HepG2 (cell line): ENCODE measurements around the gene CYP21A2. TPM values are rescaled to one million over a fixed set of nuclear protein-coding genes. Genes with fewer than 3 reads are reported as not detected.

Experiments
- AKNA ChIP-seq: sonication (generic); formaldehyde crosslinking; IDR thresholded peaks from 2 replicates; pipeline ENCODE4 v1.4.0; 2020; ENCODE audit warnings: missing genetic modification reagents, borderline replicate concordance
- CBX2 ChIP-seq, 2 experiments: fragments of 200-600 bp in 1 of 2; sonication (generic); formaldehyde crosslinking in 1 of 2; IDR thresholded peaks; 2 replicates each; pipeline versions ENCODE4 v1.7.0 to v1.8.1; 2018 to 2022; ENCODE audit warnings: low read depth in 2 of 2, low read length in 1 of 2, mild to moderate bottlenecking in 1 of 2, missing genetic modification reagents in 1 of 2
- GATAD2A ChIP-seq: IDR thresholded peaks from 2 replicates; pipeline ENCODE4 v1.6.1; 2016
- MED1 ChIP-seq: sonication (generic); formaldehyde crosslinking; IDR thresholded peaks from 2 replicates; pipeline ENCODE4 v1.4.0; 2020; ENCODE audit warnings: missing genetic modification reagents
- MLLT10 ChIP-seq: sonication (generic); formaldehyde crosslinking; IDR thresholded peaks from 2 replicates; pipeline ENCODE4 v1.4.0; 2020; ENCODE audit warnings: missing genetic modification reagents
- MYC ChIP-seq: sonication (generic); formaldehyde crosslinking; IDR thresholded peaks from 2 replicates; pipeline ENCODE4 v1.9.0; 2021; ENCODE audit warnings: missing genetic modification reagents, borderline replicate concordance
- ZBTB7A ChIP-seq: sonication (generic); formaldehyde crosslinking; IDR thresholded peaks from 2 replicates; pipeline ENCODE4 v1.8.0; 2022; ENCODE audit warnings: mild to moderate bottlenecking, missing genetic modification reagents
- ZNF224 ChIP-seq: sonication (generic); formaldehyde crosslinking; IDR thresholded peaks from 2 replicates; pipeline ENCODE4 v1.5.0; 2020; ENCODE audit warnings: mild to moderate bottlenecking, missing genetic modification reagents
- ZNF407 ChIP-seq: sonication (generic); formaldehyde crosslinking; IDR thresholded peaks from one replicate; pipeline ENCODE4 v1.5.1; 2020; ENCODE audit warnings: mild to moderate bottlenecking, missing genetic modification reagents; ENCODE audit errors: not compliant biosample characterization
- ZNF605 ChIP-seq: sonication (generic); formaldehyde crosslinking; IDR thresholded peaks from 2 replicates; pipeline ENCODE4 v1.8.0; 2022; ENCODE audit warnings: mild to moderate bottlenecking, missing genetic modification reagents
- ZNF7 ChIP-seq: IDR thresholded peaks from 2 replicates; pipeline ENCODE4 v1.6.1; 2016; ENCODE audit warnings: missing biosample characterization, missing genetic modification reagents
- polyA plus RNA-seq, 8 experiments: library from polyadenylated mRNA; depleted of rRNA in 3 of 8; stranded (reverse) in 7 of 8; unstranded in 1 of 8; fragments of >200 nt; fragmentation: Illumina TruSeq in 4 of 8; extraction: Trizol in 4 of 8; gene quantifications; 2 replicates each; pipeline versions ENCODE4 v1.2.1 to v1.2.3, GENCODE V29; 2011 to 2016; ENCODE audit warnings: low read depth in 4 of 8, missing spikeins in 1 of 8, mixed read lengths in 1 of 8; ENCODE audit not compliant: insufficient read depth in 1 of 8
- total RNA-seq, 5 experiments: library from RNA; depleted of rRNA; stranded (reverse); fragments of >200 nt; fragmentation: Illumina TruSeq; extraction: Trizol; gene quantifications; 2 replicates each; pipeline ENCODE4 v1.2.3, GENCODE V29; 2016; ENCODE audit warnings: low read depth in 1 of 5

CYP21A2 gene
- total and polyA plus RNA-seq, 2 of the 13 experiments (the other 11 are each of a cell fraction or from before 2014, with no cell fraction given), result 1.5 to 6.3 TPM

GRCh38 chr6:32086661-32087573, 48.7 kb downstream of the CYP21A2 start (continued):
- TF ChIP-seq AKNA (CRISPR knock-in tag) (no peak), ZNF224 (CRISPR knock-in tag) (no peak), MLLT10 (CRISPR knock-in tag) (no peak), ZNF407 (CRISPR knock-in tag) (no peak), ZBTB7A (CRISPR knock-in tag) (no peak), CBX2 (IDR thresholded peaks at IDR 0.05; ENCODE audit: low read depth, low read length) (no peak), CBX2 (CRISPR knock-in tag; IDR thresholded peaks at IDR 0.05; ENCODE audit: low read depth) (0 out of 2 replicates have a peak, but pooled peaks have one; percentile 14), MED1 (CRISPR knock-in tag) (no peak), ZNF605 (0 out of 2 replicates have a peak, but pooled peaks have one; percentile 30), ZNF7 (CRISPR knock-in tag) (no peak), GATAD2A (CRISPR knock-in tag) (peak; percentile 29; the same call in 1 of the 2 replicates), MYC (no peak; the same call in 1 of the 2 replicates)
- TF ChIP-seq, all 625 proteins: peak for 17
